IPS-20b (cell line): Measurements from ENCODE around the gene ARHGAP10.

Experiments
- H3K27ac ChIP-seq: one replicate; pipeline ENCODE4 v1.5.1; 2013; ENCODE audit warnings: low read length
- H3K27me3 ChIP-seq: 2 replicates; pipeline ENCODE4 v1.6.1; 2013; ENCODE audit warnings: mild to moderate bottlenecking, low read length, inconsistent platforms; ENCODE audit not compliant: insufficient read depth
- H3K36me3 ChIP-seq: 2 replicates; pipeline ENCODE4 v1.6.1; 2013; ENCODE audit warnings: low read depth, mild to moderate bottlenecking, inconsistent platforms, low read length, moderate library complexity; ENCODE audit not compliant: insufficient read depth
- H3K4me1 ChIP-seq: 2 replicates; pipeline ENCODE4 v1.6.1; 2013; ENCODE audit warnings: mild to moderate bottlenecking, control low read depth, inconsistent platforms, low read length, moderate library complexity; ENCODE audit not compliant: insufficient read depth
- H3K4me3 ChIP-seq: 2 replicates; pipeline ENCODE4 v1.5.1; 2013; ENCODE audit warnings: mild to moderate bottlenecking, low read length, inconsistent platforms
- H3K9ac ChIP-seq: 2 replicates; pipeline ENCODE4 v1.6.1; 2013; ENCODE audit warnings: low read depth, mild to moderate bottlenecking, inconsistent platforms, low read length, moderate library complexity
- H3K9me3 ChIP-seq: 2 replicates; pipeline ENCODE4 v1.6.1; 2013; ENCODE audit warnings: mild to moderate bottlenecking, low read depth, low read length, inconsistent platforms; ENCODE audit not compliant: insufficient read depth

ARHGAP10 gene

GRCh38 chr4:147933316-147933715 lies 201.4 kb downstream of the ARHGAP10 start:
- no peak overlapping the region for H3K9ac ChIP-seq
- no peak overlapping the region for H3K4me3 ChIP-seq
- H3K4me1 ChIP-seq, result no peaks in the 10 kb centered on the region
- no peak overlapping the region for H3K27ac ChIP-seq
- H3K9me3 ChIP-seq, result no peaks in the 10 kb centered on the region
- H3K27me3 ChIP-seq, result no peaks in the 10 kb centered on the region
- no peaks in the 10 kb centered on the region for H3K36me3 ChIP-seq

GRCh38 chr4:147933779-147934178 lies 201.9 kb downstream of the ARHGAP10 start:
- no peaks in the 10 kb centered on the region for H3K27me3 ChIP-seq
- H3K36me3 ChIP-seq, result no peaks in the 10 kb centered on the region

GRCh38 chr4:147938496-147938895 lies 206.6 kb downstream of the ARHGAP10 start:
- Histone ChIP-seq H3K4me1 (peaks cover 2% of the 10 kb centered on the region; the same call in 1 of the 2 replicates), H3K36me3 (no peaks in the 10 kb centered on the region), H3K27ac (no peak overlapping the region), H3K9me3 (no peaks in the 10 kb centered on the region), H3K27me3 (no peaks in the 10 kb centered on the region), H3K9ac (no peak overlapping the region), H3K4me3 (no peak overlapping the region)

More at GRCh38 chr4:147933779-147934178, 201.9 kb downstream of the ARHGAP10 start:
- no peak overlapping the region for H3K27ac ChIP-seq
- no peak overlapping the region for H3K9ac ChIP-seq
- no peak overlapping the region for H3K4me3 ChIP-seq
- H3K9me3 ChIP-seq, result no peaks in the 10 kb centered on the region
- H3K4me1 ChIP-seq, result peaks cover 2% of the 10 kb centered on the region; the same call in 1 of the 2 replicates

GRCh38 chr4:147940171-147940570 lies 208.3 kb downstream of the ARHGAP10 start:
- no peak overlapping the region for H3K9ac ChIP-seq
- peaks cover 2% of the 10 kb centered on the region; the same call in 1 of the 2 replicates for H3K4me1 ChIP-seq
- H3K27ac ChIP-seq, result no peak overlapping the region
- no peaks in the 10 kb centered on the region for H3K27me3 ChIP-seq
- no peak overlapping the region for H3K4me3 ChIP-seq
- H3K9me3 ChIP-seq, result no peaks in the 10 kb centered on the region
- no peaks in the 10 kb centered on the region for H3K36me3 ChIP-seq

GRCh38 chr4:147941373-147941772 lies 209.5 kb downstream of the ARHGAP10 start:
- Histone ChIP-seq H3K36me3 (no peaks in the 10 kb centered on the region), H3K27me3 (no peaks in the 10 kb centered on the region), H3K27ac (no peak overlapping the region), H3K4me3 (no peak overlapping the region), H3K9ac (no peak overlapping the region), H3K9me3 (no peaks in the 10 kb centered on the region), H3K4me1 (peaks cover 2% of the 10 kb centered on the region; the same call in 1 of the 2 replicates)

- Histone ChIP-seq H3K4me3 (no peak overlapping the region), H3K4me1 (peaks cover 2% of the 10 kb centered on the region; the same call in 1 of the 2 replicates), H3K27me3 (no peaks in the 10 kb centered on the region), H3K9ac (no peak overlapping the region), H3K36me3 (no peaks in the 10 kb centered on the region), H3K27ac (no peak overlapping the region), H3K9me3 (no peaks in the 10 kb centered on the region)
Observed at GRCh38 chr4:147942729-147943128, 210.8 kb downstream of the ARHGAP10 start.

- H3K9ac ChIP-seq, result no peak overlapping the region
- H3K4me3 ChIP-seq, result no peak overlapping the region
- H3K4me1 ChIP-seq, result peaks cover 2% of the 10 kb centered on the region; the same call in 1 of the 2 replicates
- no peaks in the 10 kb centered on the region for H3K9me3 ChIP-seq
- H3K27ac ChIP-seq, result no peak overlapping the region
- H3K27me3 ChIP-seq, result no peaks in the 10 kb centered on the region
- H3K36me3 ChIP-seq, result no peaks in the 10 kb centered on the region
Observed at GRCh38 chr4:147943159-147943638, 211.3 kb downstream of the ARHGAP10 start.

GRCh38 chr4:147944249-147944648 lies 212.4 kb downstream of the ARHGAP10 start:
- Histone ChIP-seq H3K9ac (no peak overlapping the region), H3K36me3 (no peaks in the 10 kb centered on the region), H3K27me3 (no peaks in the 10 kb centered on the region)

GRCh38 chr4:147944670-147945260 lies 212.9 kb downstream of the ARHGAP10 start:
- Histone ChIP-seq H3K27ac (no peak overlapping the region), H3K4me3 (no peak overlapping the region), H3K36me3 (no peaks in the 10 kb centered on the region)

More at GRCh38 chr4:147944249-147944648, 212.4 kb downstream of the ARHGAP10 start:
- H3K4me1 ChIP-seq, result no peaks in the 10 kb centered on the region
- H3K9me3 ChIP-seq, result no peaks in the 10 kb centered on the region
- H3K27ac ChIP-seq, result no peak overlapping the region
- H3K4me3 ChIP-seq, result no peak overlapping the region

GRCh38 chr4:147948336-147948735 lies 216.4 kb downstream of the ARHGAP10 start:
- no peaks in the 10 kb centered on the region for H3K4me1 ChIP-seq
- no peaks in the 10 kb centered on the region for H3K36me3 ChIP-seq
- H3K27ac ChIP-seq, result no peak overlapping the region
- H3K9me3 ChIP-seq, result no peaks in the 10 kb centered on the region
- no peak overlapping the region for H3K4me3 ChIP-seq
- H3K27me3 ChIP-seq, result no peaks in the 10 kb centered on the region
- H3K9ac ChIP-seq, result no peak overlapping the region

More at GRCh38 chr4:147944670-147945260, 212.9 kb downstream of the ARHGAP10 start:
- Histone ChIP-seq H3K9ac (no peak overlapping the region), H3K27me3 (no peaks in the 10 kb centered on the region), H3K4me1 (no peaks in the 10 kb centered on the region), H3K9me3 (no peaks in the 10 kb centered on the region)

- Histone ChIP-seq H3K4me3 (no peak overlapping the region), H3K9me3 (no peaks in the 10 kb centered on the region), H3K36me3 (no peaks in the 10 kb centered on the region), H3K27ac (no peak overlapping the region), H3K9ac (no peak overlapping the region), H3K27me3 (no peaks in the 10 kb centered on the region), H3K4me1 (peaks cover 3% of the 10 kb centered on the region; the same call in 1 of the 2 replicates)
Observed at GRCh38 chr4:147950261-147950660, 218.4 kb downstream of the ARHGAP10 start.

GRCh38 chr4:147950841-147951240 lies 219.0 kb downstream of the ARHGAP10 start:
- Histone ChIP-seq H3K9me3 (no peaks in the 10 kb centered on the region), H3K9ac (no peak overlapping the region), H3K36me3 (no peaks in the 10 kb centered on the region), H3K4me3 (no peak overlapping the region), H3K4me1 (peaks cover 9% of the 10 kb centered on the region; the same call in 1 of the 2 replicates), H3K27ac (no peak overlapping the region), H3K27me3 (no peaks in the 10 kb centered on the region)
